ENCODE results near the gene DTD1.

GRCh38 chr20:18587665-18588573 lies at the start of gene DTD1:
- TF ChIP-seq GATA2 (IDR thresholded peaks at IDR 0.05; ENCODE audit: low read depth, low read length) (no peak), GATA3 (IDR thresholded peaks at IDR 0.05; ENCODE audit: low read depth, low read length) (no peak)
